Amygdala (tissue), 56 donors: ENCODE data around the gene EFCAB14.
A peak's percentile ranks its signal among the peaks of the same experiment; 100 is the strongest.
"Not testable (repeated sequence)": the region's sequence is repeated elsewhere in the genome, so short reads cannot be mapped to it uniquely, and the experiment has no call there.

Source experiments
- DNase-seq, 56 donors: peaks; one replicate each; lab custom pipeline; 2025; lab: John Stamatoyannopoulos, UW

The EFCAB14 gene

DNA sequence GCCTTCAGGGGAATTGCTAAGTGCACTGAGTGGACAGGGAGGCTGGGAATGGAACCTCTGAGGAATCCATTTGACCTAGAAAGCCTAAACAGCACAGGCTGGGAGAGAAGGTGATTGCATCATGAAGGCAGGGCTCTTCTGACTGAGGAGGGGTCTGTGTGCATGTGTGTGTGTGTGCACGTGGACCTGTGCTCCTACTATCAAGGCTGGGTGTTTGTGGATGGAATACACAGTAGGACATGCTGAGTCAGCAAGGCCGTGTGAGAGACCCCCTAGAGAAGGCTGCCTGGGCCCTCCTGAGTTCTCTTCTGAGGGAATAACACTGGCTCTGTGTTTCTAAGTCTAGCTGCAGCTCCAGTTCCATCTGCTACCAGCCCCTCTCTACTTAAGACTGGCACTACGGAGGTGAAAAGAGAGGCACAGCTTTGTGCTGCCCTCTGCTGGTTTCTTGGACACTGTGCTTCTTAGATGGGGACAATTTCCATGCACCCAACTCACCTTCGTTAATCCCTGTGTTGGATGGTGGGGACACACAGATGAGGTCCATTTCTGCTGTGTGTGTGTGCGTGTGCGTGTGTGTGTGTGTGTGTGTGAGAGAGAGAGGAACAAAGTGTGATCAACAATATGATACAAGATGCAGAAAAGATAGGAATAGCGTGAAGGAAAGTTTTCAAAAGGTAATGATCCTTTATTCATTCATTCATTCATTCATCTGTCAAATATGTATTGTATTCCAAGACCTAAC is 6.2 kb upstream of the EFCAB14 start:
- DNase-seq: peak in 41 of 56 donors; percentile 6 to 81 (median 29)

DNA sequence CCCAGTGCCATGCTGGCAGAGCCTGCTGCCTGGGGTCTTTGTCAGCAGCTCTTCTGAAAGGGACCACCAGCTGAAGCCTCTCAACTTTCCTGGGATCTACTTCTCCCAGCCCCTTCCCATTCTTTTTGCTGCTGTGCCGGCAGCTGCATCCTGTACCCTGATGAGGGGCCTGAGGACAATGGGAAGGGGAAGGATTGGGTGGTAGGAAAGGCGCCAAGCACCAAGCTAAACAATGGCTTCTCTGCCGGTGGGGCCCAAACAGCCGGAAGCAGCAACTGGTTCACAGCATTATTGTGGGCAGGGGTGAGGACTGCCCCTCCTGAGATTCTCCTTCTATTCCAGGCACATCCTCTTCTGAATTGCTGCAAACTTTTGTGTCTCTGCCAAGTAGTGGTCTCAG is 5.0 kb upstream of the EFCAB14 start:
- no peak for DNase-seq

DNA sequence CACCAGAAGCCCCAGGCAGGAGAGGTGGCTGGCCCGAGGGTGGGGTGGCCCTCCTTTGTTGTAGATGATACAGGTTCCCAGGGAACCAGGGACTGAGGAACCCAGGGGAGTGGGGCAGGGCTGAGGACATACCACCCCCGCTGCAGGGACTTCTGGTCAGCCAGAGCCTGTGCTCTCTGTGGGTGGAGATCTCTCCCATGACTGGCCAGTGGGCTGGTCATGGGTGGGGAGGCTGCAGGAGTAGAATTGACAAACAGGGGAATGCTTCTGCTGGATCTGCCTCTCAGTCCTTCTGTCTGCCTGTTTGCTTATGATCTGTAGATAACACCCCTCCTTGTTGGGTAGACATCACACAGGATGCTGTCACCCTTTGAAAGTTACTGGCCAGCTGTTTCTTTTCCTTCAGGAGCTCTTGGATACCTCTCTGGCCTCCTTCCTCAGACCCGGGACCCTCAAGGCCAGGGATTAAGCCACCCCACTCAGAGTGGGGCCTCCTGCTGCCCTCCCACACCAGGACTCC is 2.8 kb upstream of the EFCAB14 start:
- no peak for DNase-seq

DNA sequence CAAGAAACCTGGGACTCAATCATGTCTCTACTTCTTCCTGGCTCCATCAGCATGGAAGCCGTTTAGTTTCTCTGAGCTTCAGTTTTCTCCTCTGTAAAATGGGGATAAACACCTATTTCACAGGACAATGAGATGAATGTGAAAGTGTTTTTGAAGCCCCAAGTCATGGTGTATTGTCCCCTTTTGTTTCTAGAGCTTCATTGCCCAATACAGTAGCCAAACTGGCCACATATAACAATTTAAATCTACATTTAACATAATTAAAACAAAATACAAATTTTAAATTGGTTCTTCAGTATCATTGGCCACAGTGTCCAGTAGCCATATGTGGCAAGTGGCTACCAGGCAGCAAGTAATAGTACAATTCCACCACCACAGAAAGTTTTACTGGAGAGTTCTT is 2.3 kb upstream of the EFCAB14 start:
- DNase-seq: no peak

DNA sequence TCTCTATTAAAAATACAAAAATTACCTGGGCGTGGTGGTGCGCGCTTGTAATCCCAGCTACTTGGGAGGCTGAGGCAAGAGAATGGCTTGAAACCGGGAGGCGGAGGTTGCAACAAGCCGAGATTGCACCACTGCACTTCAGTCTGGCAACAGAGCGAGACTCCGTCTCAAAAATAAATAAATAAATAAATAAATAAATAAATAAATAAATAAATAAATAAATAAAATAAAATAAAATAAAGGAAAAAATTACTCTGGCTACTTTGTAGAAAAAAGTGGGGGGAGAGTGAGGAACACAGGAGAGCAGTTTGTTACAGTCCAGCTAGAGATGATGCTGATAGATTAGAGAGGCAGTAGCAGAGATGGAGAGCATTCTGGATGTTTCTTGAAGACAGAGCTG is 1.4 kb upstream of the EFCAB14 start:
- DNase-seq: not testable (repeated sequence)

DNA sequence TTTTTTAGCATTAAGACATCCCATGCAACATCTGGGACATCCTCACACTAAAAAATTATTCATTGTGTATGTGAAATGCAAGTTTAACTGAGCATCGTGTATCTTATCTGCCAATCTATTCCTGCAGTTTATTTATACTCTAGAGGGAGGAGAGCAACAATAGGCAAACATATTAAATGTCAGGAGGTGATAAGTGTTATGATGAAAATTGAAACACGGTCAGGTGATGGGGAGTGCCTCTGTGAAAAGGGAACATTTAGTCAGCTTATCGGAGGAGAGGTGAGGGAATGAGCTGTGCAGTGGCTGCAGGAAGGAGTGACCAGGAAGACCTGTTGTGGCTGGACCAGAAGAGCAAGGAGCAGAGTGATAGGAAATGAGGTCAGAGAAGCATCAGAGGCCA is 775 bp upstream of the EFCAB14 start:
- DNase-seq: no peak

DNA sequence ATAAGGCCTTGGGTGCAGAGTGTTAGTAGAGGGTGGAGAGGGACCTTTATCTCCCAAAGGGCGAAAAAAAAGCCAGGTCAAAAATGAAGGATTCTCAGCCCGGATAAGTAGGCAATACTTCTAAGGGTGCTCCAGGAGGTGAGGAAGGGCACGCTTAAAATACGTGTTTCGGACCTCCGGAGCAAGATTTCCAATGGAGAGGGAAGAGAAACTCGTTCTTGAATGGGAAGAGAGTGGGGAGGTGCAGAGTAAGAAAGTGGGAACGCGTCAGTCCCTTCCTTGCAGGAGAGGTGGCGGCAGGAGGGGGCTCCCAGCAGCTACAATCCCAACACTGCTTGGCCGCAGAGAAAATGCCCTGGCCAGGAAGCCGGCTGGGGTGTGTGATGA is 581 bp downstream of the EFCAB14 start:
- DNase-seq: peak in 1 of 56 donors; percentile 15

DNA sequence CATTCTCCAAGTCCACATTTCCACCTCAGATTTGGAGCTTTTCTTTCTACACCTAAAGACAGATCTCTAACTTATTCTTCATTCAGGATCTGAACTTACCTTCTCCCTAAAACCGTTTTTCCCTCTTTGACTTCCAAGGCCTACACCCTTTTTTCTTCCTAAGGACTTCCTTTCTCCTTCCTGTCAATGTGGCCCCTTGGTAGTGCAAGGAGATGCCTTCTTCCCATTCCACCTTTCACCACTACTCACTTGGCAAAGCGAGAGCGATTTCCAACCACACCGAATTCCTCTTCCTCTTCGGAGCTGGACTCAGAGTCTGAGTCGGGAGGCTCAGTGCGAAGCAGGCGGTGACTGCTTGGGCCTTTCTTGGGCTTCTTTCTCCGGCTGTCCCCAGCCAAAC is 1.3 kb downstream of the EFCAB14 start:
- DNase-seq: no peak

DNA sequence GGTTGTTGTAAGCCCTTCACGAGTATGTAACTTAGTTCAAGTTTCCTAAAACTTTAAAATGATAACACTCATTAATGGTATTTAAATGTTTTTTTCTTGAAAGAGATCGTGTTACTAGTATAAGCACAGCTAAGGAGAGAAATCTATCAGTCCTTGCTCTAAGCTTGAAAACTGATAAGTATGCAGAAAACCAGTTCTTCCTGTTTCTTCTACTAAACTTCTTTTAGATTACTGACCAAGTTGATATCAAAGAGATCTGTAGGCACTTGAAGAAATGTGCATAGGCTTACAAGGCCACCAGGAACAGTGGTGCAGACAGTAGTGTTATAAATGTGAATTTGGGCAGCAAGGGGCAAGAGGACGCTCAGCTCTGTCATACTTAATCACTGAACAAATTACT is 3.9 kb downstream of the EFCAB14 start:
- DNase-seq: no peak

DNA sequence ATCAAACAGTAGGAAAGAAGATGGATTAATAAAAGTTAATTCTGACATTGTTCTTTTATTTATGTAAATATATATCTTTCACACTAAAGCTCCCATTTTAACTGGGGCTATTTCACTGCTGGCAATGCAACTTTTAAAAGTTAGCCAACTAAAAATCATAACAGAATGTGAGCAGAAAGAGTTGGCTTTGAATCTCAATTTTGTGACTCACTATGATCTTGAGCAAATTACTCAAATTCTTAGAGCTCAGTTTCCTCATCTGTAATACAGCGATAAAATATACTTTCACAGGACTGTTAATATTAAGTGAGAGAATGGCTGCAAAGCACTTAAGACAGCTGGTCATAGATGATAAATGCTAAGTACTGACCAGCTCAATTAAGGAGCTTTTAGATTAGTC is 10.8 kb downstream of the EFCAB14 start:
- no peak for DNase-seq

DNA sequence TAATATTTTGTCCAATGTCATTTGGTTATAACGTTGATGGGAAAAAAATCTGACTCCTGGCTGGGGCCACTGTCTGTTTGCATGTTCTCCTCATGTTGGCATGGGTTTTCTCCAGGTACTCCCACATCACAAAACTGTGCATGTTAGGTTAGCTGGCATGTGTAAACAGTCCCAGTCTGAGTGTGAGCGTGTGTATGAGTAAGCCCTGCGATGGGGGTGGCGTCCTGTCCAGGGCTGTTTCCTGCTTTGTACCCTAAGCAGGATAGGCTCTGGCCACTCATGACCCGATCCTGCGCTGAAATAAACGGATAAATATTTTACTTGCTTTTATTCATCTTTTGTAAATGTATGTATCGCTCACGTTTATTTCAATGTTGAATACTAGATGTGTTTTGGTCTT is 13.5 kb downstream of the EFCAB14 start:
- no peak for DNase-seq

DNA sequence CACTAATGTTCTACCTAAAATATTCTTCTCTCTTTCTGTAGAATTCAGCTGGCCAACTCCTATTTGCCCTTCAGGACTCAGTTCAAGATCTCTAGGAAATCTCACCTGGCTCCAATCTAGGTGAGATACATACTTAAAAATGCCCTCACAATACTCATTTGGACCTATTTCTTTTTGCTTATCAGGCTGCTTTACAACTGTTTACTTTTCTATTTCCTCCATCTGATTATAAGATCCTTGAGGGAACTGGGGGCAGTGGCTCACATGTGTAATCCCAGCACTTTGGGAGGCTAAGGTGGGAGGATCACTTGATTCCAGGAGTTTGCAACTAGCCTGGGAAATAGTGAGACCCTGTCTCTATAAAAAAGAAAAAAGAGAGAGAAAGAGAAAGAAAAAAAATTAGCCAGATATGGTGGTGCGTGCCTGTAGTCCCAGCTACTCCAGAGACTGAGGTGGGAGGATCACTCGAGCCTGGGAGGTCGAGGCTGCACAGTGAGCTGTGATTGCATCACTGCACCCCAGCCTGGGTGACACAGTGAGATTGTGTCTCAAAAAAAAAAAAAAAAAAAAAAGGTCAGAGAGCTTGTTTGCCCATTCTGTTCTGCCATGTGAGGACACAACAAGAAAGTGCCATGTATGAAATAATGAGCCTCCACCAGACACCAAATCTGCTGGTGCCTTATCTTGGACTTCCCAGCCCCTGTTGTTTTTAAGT is 14.8 kb downstream of the EFCAB14 start:
- no peak for DNase-seq

DNA sequence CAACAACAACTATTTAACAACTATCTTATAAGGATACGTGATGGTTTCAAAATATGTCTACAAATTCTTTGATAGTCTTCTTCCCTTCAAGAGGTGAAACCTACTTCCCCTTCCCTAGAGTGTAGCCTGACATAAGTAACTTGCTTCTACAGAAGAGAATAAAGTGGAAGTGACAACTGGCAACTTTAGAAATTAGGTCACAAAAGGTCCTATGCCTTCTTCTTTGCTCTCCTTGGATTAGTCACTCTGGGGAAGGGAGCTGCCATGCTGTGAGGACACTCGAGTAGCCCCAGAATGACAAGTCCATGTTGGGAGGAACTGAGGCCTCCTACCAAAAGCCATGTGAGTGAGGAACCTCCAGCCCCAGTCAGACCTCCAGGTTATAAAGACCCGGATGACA is 19.2 kb downstream of the EFCAB14 start:
- no peak for DNase-seq

DNA sequence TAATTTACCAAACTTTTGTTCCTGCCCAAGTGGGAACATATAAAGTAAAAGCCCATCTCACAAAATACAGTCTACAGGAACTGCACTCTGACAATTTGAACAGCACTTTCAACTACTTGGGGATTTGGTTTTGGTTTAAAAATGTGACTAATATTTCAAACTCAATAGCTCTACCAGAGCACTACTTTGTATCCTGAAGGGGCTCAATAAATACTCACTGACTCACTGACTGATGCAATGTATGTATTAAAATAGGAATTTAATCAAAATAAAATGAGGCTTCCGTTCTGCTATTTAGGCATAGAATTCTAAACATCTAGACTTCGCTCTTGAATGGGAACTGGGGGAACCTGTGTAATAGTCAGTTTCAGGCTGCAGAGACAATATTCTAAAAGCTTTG is 21.9 kb downstream of the EFCAB14 start:
- no peak for DNase-seq

DNA sequence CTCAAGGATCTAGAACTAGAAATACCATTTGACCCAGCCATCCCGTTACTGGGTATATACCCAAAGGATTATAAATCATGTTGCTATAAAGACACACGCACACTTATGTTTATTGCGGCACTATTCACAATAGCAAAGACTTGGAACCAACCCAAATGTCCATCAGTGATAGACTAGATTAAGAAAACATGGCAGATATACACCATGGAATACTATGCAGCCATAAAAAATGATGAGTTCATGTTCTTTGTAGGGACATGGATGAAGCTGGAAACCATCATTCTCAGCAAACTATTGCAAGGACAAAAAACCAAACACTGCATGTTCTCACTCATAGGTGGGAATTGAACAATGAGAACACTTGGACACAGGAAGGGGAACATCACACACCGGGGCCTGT is 24.2 kb downstream of the EFCAB14 start:
- not testable (repeated sequence) for DNase-seq

DNA sequence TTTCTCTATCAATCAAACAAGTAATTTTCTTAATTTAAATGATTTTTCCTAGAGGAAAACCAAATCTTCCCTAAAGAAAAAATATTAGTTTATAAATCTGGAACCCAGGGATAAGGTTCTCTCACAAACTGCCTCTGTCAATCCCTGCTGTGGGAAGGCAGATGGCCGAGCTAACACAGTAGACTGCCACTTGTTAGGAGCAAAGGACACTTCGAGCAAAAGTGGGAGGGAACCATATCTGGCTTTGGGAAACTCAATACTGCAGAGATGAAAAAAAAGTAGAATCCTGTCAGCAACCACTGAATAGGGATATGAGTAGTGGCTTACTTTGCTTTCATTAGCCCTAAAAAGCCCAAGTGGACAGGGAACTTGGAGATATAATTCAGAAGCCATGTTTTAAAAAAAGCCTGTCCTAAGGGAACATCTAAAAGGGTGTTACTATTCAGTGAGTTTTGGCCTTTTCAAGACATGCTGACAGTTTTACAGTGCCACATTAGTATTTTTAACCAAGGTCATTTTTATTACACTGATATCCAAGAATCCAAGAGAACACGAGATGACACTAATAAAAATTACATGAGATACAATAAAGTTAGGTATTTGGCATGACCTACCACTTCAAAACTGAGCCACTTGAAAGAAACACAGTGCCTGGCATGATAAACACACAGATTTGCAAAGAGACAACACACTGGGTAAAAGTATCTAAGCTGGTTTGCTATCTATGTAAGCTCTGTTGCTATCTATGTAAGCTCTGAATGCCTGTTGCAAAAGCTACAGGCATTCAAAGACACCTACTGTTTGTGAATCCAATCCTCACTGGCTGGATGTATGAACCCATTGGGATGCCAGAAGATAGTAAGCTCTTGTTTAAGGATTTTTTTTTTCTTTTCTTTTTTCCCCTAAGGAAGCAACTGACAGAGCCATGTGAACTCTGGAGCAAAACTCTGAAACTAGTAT is 25.8 kb downstream of the EFCAB14 start:
- no peak for DNase-seq

DNA sequence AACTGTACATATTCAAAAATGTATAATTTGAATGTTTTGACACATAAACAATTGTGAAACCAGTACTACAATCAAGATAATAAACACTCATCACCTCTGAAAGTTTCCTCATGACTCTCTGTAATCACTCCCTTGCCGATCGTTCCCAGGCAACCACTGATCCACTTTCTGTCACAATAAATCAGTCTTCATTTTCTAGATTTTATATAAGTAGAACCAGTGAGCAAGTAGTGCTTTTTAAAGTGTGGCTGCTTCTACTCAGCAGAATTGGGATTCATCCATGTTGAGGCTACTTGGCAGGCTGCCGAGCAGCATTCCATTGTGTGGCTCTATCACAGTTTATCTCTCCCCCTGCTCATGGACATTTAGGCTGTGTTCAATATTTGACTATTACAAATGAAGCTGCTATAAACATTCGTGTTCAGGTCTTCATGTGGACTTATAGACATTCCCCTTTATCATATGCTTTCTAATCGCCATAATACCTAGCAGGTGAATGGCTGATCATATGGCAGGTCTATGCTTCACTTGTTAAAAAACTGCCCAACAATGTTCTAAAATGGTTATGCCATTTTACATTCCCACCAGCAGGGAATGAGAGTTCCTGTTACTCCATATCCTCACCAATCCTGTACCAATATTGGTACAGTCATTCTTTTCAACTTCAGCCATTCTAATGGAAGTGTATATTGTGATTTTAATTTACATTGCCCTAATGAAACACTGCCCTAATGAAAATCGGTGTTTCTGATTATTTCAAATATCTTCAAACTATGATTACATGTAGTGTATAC is 26.7 kb downstream of the EFCAB14 start:
- peak in 14 of 56 donors; percentile 4 to 71 (median 17) for DNase-seq

DNA sequence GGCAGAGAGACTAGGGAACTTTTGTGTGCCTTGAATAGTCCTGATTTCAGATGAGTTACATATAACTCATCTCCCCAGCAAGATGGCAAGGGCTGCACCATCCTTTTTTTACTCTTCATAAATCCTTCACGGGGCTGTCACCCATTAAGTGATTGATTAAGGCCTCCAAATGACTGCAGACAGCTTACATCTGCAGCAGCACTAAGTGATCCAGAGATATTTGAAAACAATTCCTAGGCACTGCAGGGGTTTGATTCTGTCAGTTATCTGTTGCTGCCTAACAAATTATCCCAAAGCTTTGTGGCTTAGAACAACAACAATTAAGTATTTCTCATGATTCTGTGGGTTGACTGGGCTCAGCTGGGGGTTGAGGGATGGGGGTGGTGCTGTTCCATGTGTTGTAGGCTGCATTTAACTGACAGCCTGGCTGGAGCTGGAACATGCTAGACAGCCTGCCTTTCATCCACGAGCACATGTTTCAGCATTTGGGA is 27.9 kb downstream of the EFCAB14 start:
- DNase-seq: peak in 5 of 56 donors; percentile 4 to 17 (median 9)

DNA sequence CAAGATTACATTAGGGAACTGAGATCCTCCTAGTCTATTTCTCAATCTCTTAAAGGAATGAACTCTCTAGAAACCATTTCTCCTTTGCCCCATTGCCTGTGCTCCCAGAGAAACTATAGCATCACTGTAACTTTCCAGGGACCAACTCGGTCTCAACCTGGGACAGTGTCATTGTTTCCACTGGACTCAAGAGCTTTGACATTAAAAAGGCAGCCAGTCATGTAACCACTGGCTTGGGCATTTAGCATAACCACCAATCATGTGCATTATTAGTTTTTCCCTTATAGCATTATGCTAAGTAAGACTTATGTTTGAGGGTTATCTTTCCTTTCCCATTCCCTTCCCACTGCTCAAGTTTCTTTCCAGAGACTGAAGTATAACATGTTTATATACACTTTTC is 29.0 kb downstream of the EFCAB14 start:
- no peak for DNase-seq

DNA sequence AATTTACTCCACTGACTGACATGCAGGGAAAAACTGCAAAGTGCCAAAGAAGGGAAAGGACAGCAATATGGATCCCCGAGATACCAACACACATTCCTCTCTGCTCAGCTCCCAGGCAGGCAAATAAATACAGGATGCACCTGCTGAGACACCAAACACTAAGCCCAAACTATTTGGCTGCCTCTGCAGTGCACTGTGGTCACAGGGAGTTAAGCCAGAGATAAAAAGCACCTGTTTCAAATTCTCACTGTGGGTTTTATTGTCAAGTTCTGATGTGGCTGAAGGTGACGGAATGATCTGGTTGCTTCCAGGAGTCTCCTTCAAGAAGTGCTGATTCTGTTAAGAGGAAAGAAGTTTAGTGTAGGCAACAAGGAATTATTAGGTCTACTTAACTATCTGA is 29.6 kb downstream of the EFCAB14 start:
- DNase-seq: no peak
